Astrocyte of the spinal cord (primary cell): ENCODE results near the gene MYZAP.

Experiments used
- DNase-seq: peaks from one replicate; pipeline ENCODE4 v3.0.0; 2011; ENCODE audit warnings: low read depth, low spot score
- H3K4me3 ChIP-seq: 2 replicates; pipeline ENCODE4 v1.5.1; 2011; ENCODE audit warnings: low read depth, mild to moderate bottlenecking, low read length, moderate library complexity
- CTCF ChIP-seq: IDR thresholded peaks from 2 replicates; pipeline ENCODE4 v1.5.1; 2012; ENCODE audit warnings: low read depth, mild to moderate bottlenecking, low read length, inconsistent platforms
- in situ Hi-C: cut with HindIII; loops from 2 replicates; pipeline ENCODE4 v1.10.0; 2017; ENCODE audit warnings: low sequenced_read_pairs

The MYZAP gene

GRCh38 chr15:57568299-57568698 is 23.4 kb upstream of the MYZAP start:
- TF ChIP-seq CTCF: no peak
- no peak overlapping the region for H3K4me3 ChIP-seq
- DNase-seq: no peak
- in situ Hi-C loops: no loop called here

GRCh38 chr15:57570340-57570739 is 21.4 kb upstream of the MYZAP start:
- no peak for TF ChIP-seq CTCF
- no peak overlapping the region for H3K4me3 ChIP-seq
- in situ Hi-C loops: no loop called here
- DNase-seq: no peak

GRCh38 chr15:57570994-57571393 is 20.7 kb upstream of the MYZAP start:
- TF ChIP-seq CTCF: no peak
- in situ Hi-C loops: no loop called here
- no peak overlapping the region for H3K4me3 ChIP-seq
- peak; percentile 22 for DNase-seq

- no peak for TF ChIP-seq CTCF
- in situ Hi-C loops: no loop called here
- DNase-seq: no peak
- H3K4me3 ChIP-seq: no peak overlapping the region
These were observed 20.0 kb upstream of the MYZAP start for GRCh38 chr15:57571725-57572124.

- TF ChIP-seq CTCF: no peak
- in situ Hi-C loops: no loop called here
- H3K4me3 ChIP-seq: no peak overlapping the region
- DNase-seq: no peak
These were observed 19.2 kb upstream of the MYZAP start for GRCh38 chr15:57572468-57572867.

GRCh38 chr15:57573151-57573550 is 18.6 kb upstream of the MYZAP start:
- in situ Hi-C loops: no loop called here
- no peak for TF ChIP-seq CTCF
- DNase-seq: no peak
- H3K4me3 ChIP-seq: no peak overlapping the region

GRCh38 chr15:57575363-57575762 is 16.3 kb upstream of the MYZAP start:
- TF ChIP-seq CTCF: no peak
- no peak overlapping the region for H3K4me3 ChIP-seq
- no peak for DNase-seq
- in situ Hi-C loops: no loop called here
